ENCODE measurements around the gene BBS9. TPM values are rescaled to one million over a fixed set of nuclear protein-coding genes. Genes with fewer than 3 reads are reported as not detected.

The BBS9 gene
- total RNA-seq, 4 donors from 2014 or later, result 17.8 to 27.5 (median 24.7) TPM

DNA sequence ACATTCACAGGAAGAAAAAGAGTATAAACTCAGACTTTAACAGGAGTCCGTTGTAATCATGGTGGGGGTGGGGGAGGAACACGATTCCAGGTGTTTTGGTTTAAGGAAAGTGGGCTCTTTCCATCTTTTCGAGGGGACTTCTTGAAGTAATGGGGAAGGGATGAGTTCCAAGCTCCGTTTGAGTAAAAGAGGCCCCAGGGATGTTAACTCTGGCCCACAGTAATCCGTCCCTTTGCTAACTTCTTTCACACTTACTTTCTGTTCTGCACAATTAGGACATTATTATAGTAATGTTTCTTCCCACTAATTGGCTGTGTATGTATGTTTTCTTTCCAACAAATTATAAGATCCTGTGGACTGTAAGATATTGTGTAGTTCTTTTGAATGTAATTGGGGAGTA lies 374.4 kb downstream of the BBS9 start:
- TF ChIP-seq, protein P1, sequence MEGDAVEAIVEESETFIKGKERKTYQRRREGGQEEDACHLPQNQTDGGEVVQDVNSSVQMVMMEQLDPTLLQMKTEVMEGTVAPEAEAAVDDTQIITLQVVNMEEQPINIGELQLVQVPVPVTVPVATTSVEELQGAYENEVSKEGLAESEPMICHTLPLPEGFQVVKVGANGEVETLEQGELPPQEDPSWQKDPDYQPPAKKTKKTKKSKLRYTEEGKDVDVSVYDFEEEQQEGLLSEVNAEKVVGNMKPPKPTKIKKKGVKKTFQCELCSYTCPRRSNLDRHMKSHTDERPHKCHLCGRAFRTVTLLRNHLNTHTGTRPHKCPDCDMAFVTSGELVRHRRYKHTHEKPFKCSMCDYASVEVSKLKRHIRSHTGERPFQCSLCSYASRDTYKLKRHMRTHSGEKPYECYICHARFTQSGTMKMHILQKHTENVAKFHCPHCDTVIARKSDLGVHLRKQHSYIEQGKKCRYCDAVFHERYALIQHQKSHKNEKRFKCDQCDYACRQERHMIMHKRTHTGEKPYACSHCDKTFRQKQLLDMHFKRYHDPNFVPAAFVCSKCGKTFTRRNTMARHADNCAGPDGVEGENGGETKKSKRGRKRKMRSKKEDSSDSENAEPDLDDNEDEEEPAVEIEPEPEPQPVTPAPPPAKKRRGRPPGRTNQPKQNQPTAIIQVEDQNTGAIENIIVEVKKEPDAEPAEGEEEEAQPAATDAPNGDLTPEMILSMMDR (IDR thresholded peaks at IDR 0.05; ENCODE audit: low read depth), result no peak

DNA sequence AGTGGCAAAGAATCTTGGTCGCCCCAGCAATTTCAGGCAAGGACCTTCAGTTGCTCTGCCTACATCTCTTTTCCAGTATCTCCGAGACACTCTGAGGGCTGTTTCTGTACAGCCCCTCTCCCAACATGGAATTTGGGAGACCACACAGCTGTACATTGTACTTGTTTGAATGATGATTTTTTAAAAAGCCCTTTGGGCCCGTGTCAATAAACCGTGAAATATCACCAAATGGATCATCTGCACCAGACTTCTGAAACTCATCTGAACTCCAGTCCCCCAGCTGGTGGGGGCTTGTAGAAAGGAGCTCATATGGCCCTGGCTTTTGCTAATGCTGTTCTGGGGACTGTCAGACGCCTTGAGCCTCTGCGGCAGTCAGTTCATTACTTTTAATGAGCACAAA lies 374.9 kb downstream of the BBS9 start:
- TF ChIP-seq, protein P1 (IDR thresholded peaks at IDR 0.05; ENCODE audit: low read depth), result no peak

DNA sequence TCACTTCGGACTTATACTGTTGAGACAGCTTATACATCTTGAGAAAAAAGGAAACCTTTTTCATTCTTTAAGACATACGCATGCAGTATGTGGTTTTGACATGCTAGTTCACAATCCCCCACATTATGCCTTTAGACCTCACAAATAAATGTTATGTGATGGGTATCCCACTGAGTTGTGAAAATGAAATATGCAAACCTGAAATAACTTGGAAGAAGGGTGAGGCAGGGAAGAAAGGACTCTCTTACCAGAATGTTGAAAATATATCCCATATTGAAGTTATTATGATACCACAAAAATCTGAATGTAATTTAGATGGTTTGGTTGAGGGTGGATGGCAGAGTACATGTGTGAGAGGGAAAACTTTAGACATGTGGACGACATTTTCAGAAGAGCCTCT lies 379.8 kb downstream of the BBS9 start:
- TF ChIP-seq, protein P1 (IDR thresholded peaks at IDR 0.05; ENCODE audit: low read depth), result no peak

DNA sequence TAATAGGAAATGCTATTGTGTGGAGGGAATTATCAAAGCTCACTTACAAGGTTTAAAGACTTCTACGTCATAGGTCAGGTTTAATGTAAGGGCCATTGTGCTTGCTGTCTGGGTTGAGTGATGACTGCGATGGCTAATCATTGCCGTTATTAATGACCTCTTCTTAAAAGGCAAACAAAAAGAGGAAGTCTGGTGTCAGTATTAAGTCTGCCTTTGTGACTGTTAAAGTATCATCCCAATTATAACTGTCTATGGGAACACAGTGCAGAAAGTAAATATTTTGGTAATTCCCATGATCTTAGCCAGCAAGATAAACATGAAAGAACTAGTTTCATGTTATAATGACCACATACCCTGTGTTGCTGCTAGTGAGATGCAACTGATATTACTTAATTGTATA lies 382.4 kb downstream of the BBS9 start:
- TF ChIP-seq, protein P1 (IDR thresholded peaks at IDR 0.05; ENCODE audit: low read depth), result no peak

DNA sequence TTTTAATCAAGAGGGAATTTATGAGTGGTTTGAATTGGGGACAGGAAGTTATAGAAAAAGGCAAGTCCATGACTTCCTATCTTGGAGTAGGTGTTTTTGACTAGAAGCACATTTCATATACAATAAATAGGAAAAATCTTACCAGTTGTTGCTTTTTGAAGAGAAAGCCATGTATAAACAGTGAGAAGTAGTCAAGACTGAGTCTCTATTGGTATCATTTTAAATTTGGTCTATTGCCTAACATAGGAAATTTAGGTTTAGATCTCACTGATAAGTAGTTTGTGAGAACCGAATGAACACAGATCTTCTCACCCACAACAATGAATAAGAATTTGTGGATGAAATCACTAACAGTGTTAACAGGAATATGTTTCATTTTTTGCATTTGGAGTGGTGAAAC lies 387.2 kb downstream of the BBS9 start:
- TF ChIP-seq, protein P1 (IDR thresholded peaks at IDR 0.05; ENCODE audit: low read depth), result no peak

DNA sequence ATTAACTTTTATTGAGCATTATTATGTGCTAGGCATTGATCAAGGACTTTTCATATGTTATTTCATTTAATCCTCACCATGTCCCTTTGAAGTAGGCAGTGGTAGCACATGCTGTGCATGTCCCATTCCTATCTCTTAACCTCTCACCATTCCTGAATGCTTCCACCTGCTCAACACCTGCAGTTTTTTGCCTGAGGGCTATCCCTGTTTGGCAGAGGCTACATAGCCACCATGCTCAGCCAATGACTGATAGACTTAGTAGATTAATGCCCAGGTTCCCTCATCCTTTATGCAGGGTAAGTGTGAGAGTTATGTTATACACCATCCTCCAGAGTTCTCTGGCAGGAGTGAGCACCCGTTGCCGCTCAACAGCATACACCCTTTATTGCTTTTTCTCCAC lies 387.8 kb downstream of the BBS9 start:
- TF ChIP-seq, protein P1 (IDR thresholded peaks at IDR 0.05; ENCODE audit: low read depth), result no peak

DNA sequence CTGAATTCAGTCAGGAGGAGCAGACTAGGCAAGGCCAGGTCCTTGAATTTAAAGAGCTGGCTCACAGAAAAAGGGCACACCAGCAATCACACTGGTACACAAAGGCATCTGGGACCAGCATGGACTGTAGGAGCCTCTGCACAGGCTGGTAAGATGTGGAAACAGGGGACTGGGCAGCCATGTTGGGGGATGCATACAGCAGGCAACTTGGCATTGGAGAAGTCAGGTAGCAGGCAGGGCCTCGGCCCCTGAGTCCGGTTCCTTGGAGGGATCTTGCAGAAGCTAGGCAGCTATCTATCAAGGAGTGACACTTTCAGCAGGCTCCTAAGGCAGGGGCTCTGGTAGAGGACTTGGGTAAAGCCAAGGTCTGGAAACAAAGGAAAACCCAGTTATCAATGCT lies 399.7 kb downstream of the BBS9 start:
- TF ChIP-seq, protein P1 (IDR thresholded peaks at IDR 0.05; ENCODE audit: low read depth), result no peak

Measured in subcutaneous adipose tissue (tissue), 4 donors.